ENCODE measurements around the gene LIPJ.

- TF ChIP-seq CTCF (IDR thresholded peaks at IDR 0.05; ENCODE audit: low read length): no peak
- no peak for TF ChIP-seq EZH2 (IDR thresholded peaks at IDR 0.05; ENCODE audit: borderline replicate concordance, low read length)
Observed at GRCh38 chr10:88647061-88647615, 60.6 kb downstream of the LIPJ start.
